Loucy (cell line): ENCODE data around the gene MT2A.

Experiments used
- CTCF ChIP-seq: fragments of 200-600 bp; sonication (generic); conservative IDR thresholded peaks from 2 replicates; pipeline ENCODE4 v1.5.1; 2014; ENCODE audit warnings: mild to moderate bottlenecking, antibody characterized with exemption, low read length
- EZH2phosphoT487 ChIP-seq: fragments of 200-600 bp; IDR thresholded peaks from 2 replicates; pipeline ENCODE4 v1.6.1; 2018; ENCODE audit warnings: antibody characterized with exemption, mild to moderate bottlenecking, moderate library complexity, borderline replicate concordance

GRCh38 chr16:56605475-56605874 is 2.9 kb upstream of the MT2A start:
- TF ChIP-seq CTCF (no peak), EZH2phosphoT487 (no peak)
